HepG2 (cell line): ENCODE measurements around the gene CALR. TPM values are rescaled to one million over a fixed set of nuclear protein-coding genes. Genes with fewer than 3 reads are reported as not detected.

ENCODE experiments used
- BCL3 ChIP-seq: sonication (generic); formaldehyde crosslinking; IDR thresholded peaks from 2 replicates; pipeline ENCODE4 v1.5.1; 2020; ENCODE audit warnings: mild to moderate bottlenecking, missing genetic modification reagents, moderate library complexity
- ELK4 ChIP-seq: sonication (generic); formaldehyde crosslinking; IDR thresholded peaks from 2 replicates; pipeline ENCODE4 v1.9.0; 2021; ENCODE audit warnings: missing genetic modification reagents, borderline replicate concordance
- GFI1 ChIP-seq: sonication (generic); formaldehyde crosslinking; IDR thresholded peaks from 2 replicates; pipeline ENCODE4 v1.5.0; 2020; ENCODE audit warnings: missing genetic modification reagents, mild to moderate bottlenecking, borderline replicate concordance
- HIVEP1 ChIP-seq: sonication (generic); formaldehyde crosslinking; IDR thresholded peaks from 2 replicates; pipeline ENCODE4 v1.4.0; 2020; ENCODE audit warnings: mild to moderate bottlenecking, missing genetic modification reagents
- JUND ChIP-seq: sonication (generic); formaldehyde crosslinking; IDR thresholded peaks from 2 replicates; pipeline ENCODE4 v1.8.0; 2022; ENCODE audit warnings: mild to moderate bottlenecking, missing genetic modification reagents
- KLF13 ChIP-seq: sonication (generic); formaldehyde crosslinking; IDR thresholded peaks from 2 replicates; pipeline ENCODE4 v1.4.0; 2020; ENCODE audit warnings: mild to moderate bottlenecking, missing genetic modification reagents
- MAFF ChIP-seq: IDR thresholded peaks from 2 replicates; pipeline ENCODE4 v1.6.1; 2011; ENCODE audit warnings: low read depth, low read length, improper control_type of control experiment
- PHB2 ChIP-seq: fragments of 450-650 bp; IDR thresholded peaks from 2 replicates; pipeline ENCODE4 v1.6.1; 2018; ENCODE audit not compliant: partially characterized antibody
- SPEN ChIP-seq: sonication (generic); formaldehyde crosslinking; IDR thresholded peaks from 2 replicates; pipeline ENCODE4 v1.5.1; 2020; ENCODE audit warnings: low read depth, mild to moderate bottlenecking, missing genetic modification reagents
- UBTF ChIP-seq: sonication (generic); formaldehyde crosslinking; IDR thresholded peaks from 2 replicates; pipeline ENCODE4 v1.4.0; 2020; ENCODE audit warnings: mild to moderate bottlenecking, missing genetic modification reagents
- ZBED4 ChIP-seq: sonication (generic); formaldehyde crosslinking; IDR thresholded peaks from 2 replicates; pipeline ENCODE4 v1.4.0; 2020; ENCODE audit warnings: missing genetic modification reagents, borderline replicate concordance
- ZBTB25 ChIP-seq: IDR thresholded peaks from 2 replicates; pipeline ENCODE4 v1.6.1; 2018; ENCODE audit warnings: missing genetic modification reagents
- ZNF383 ChIP-seq: sonication (generic); formaldehyde crosslinking; IDR thresholded peaks from 2 replicates; pipeline ENCODE4 v1.4.0; 2020; ENCODE audit warnings: missing genetic modification reagents, mild to moderate bottlenecking, borderline replicate concordance
- ZNF569 ChIP-seq: sonication (generic); formaldehyde crosslinking; IDR thresholded peaks from 2 replicates; pipeline ENCODE4 v1.5.0; 2020; ENCODE audit warnings: mild to moderate bottlenecking, missing genetic modification reagents, moderate library complexity, borderline replicate concordance
- ZNF883 ChIP-seq: sonication (generic); formaldehyde crosslinking; IDR thresholded peaks from 2 replicates; pipeline ENCODE4 v1.5.1; 2020; ENCODE audit warnings: mild to moderate bottlenecking, missing genetic modification reagents; ENCODE audit errors: not compliant biosample characterization
- ZSCAN5A ChIP-seq: sonication (generic); formaldehyde crosslinking; IDR thresholded peaks from 2 replicates; pipeline ENCODE4 v1.8.0; 2022; ENCODE audit warnings: mild to moderate bottlenecking, missing genetic modification reagents, borderline replicate concordance
- polyA plus RNA-seq, 8 experiments: library from polyadenylated mRNA; depleted of rRNA in 3 of 8; stranded (reverse) in 7 of 8; unstranded in 1 of 8; fragments of >200 nt; fragmentation: Illumina TruSeq in 4 of 8; extraction: Trizol in 4 of 8; gene quantifications; 2 replicates each; pipeline versions ENCODE4 v1.2.1 to v1.2.3, GENCODE V29; 2011 to 2016; ENCODE audit warnings: low read depth in 4 of 8, missing spikeins in 1 of 8, mixed read lengths in 1 of 8; ENCODE audit not compliant: insufficient read depth in 1 of 8
- total RNA-seq, 5 experiments: library from RNA; depleted of rRNA; stranded (reverse); fragments of >200 nt; fragmentation: Illumina TruSeq; extraction: Trizol; gene quantifications; 2 replicates each; pipeline ENCODE4 v1.2.3, GENCODE V29; 2016; ENCODE audit warnings: low read depth in 1 of 5

CALR gene
- total and polyA plus RNA-seq, 2 of the 13 experiments (the other 11 are each of a cell fraction or from before 2014, with no cell fraction given) = 898 to 934 TPM

- TF ChIP-seq UBTF (peak; percentile 22; the same call in 1 of the 2 replicates), PHB2 (no peak), ZSCAN5A (CRISPR knock-in tag) (0 out of 2 replicates have a peak, but pooled peaks have one; percentile 7), SPEN (CRISPR knock-in tag) (no peak), KLF13 (CRISPR knock-in tag) (no peak), ZNF569 (CRISPR knock-in tag) (0 out of 2 replicates have a peak, but pooled peaks have one; percentile 9), HIVEP1 (CRISPR knock-in tag) (peak; percentile 76), ZBTB25 (no peak; the same call in 1 of the 2 replicates), ZNF383 (CRISPR knock-in tag) (no peak; the same call in 1 of the 2 replicates), JUND (CRISPR knock-in tag) (no peak), BCL3 (CRISPR knock-in tag) (0 out of 2 replicates have a peak, but pooled peaks have one; percentile 30), ELK4 (CRISPR knock-in tag) (no peak), MAFF (no peak), ZBED4 (no peak), GFI1 (CRISPR knock-in tag) (no peak), ZNF883 (CRISPR knock-in tag) (peak; percentile 15)
These were observed 581 bp downstream of the CALR start (continued) for GRCh38 chr19:12938779-12939601.
